Fibroblast of mammary gland (primary cell): ENCODE measurements around the gene SAYSD1.

Source experiments
- DNase-seq: peaks from one replicate; pipeline ENCODE4 v3.0.0-alpha.2; 2010; ENCODE audit warnings: low read depth
- H3K4me3 ChIP-seq: 2 replicates; pipeline ENCODE4 v1.5.1; 2011; ENCODE audit warnings: low read depth, mild to moderate bottlenecking, low read length, moderate library complexity; ENCODE audit not compliant: control insufficient read depth
- CTCF ChIP-seq: conservative IDR thresholded peaks from 2 replicates; pipeline ENCODE4 v1.5.1; 2011; ENCODE audit warnings: low read depth, low read length, inconsistent platforms; ENCODE audit not compliant: control insufficient read depth, insufficient read depth

SAYSD1 gene

GRCh38 chr6:39090036-39090435, 24.9 kb downstream of the SAYSD1 start:
- H3K4me3 ChIP-seq: no peak overlapping the region
- DNase-seq: no peak
- no peak for TF ChIP-seq CTCF

DNA sequence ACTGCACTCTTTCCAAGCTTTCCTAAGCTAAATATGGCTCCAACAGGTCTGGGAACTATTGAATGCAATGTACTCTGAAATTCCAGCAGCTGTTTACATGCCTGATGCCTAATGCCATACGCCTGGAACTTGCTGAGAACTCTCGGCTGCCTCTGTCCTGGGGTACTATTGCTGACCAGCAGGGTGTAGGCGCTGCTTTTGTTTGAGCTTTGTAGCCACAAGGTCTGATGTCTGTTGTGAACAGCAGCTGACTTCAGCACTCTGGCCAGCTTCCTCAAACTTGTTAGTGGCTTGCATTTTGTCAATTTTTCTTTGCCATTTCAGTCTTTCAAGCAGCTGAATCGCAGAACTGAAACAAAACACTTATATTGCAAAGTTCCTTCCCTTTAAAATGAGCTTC, 26.7 kb downstream of the SAYSD1 start:
- peak; percentile 36 for TF ChIP-seq CTCF
- DNase-seq: peak; percentile 43
- no peak overlapping the region for H3K4me3 ChIP-seq

GRCh38 chr6:39087197-39087596, 27.8 kb downstream of the SAYSD1 start:
- H3K4me3 ChIP-seq: no peak overlapping the region
- DNase-seq: no peak
- TF ChIP-seq CTCF: no peak

- DNase-seq: no peak
- no peak for TF ChIP-seq CTCF
- H3K4me3 ChIP-seq: no peak overlapping the region
These were observed 28.3 kb downstream of the SAYSD1 start for GRCh38 chr6:39086711-39087110.

DNA sequence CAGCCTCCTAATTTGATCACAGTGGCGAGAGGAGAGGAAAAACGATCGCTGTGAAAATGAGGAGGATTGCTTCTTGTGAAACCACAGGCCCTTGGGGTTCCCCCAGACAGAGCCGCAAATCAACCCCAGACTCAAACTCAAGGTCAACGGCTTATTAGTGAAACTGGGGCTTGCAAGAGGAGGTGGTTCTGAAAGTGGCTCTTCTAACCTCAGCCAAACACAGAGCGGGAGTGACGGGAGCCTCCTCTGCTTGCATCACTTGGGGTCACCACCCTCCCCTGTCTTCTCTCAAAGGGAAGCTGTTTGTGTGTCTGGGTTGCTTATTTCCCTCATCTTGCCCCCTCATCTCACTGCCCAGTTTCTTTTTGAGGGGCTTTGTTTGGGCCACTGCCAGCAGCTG, 28.7 kb downstream of the SAYSD1 start:
- no peak overlapping the region for H3K4me3 ChIP-seq
- no peak for TF ChIP-seq CTCF
- no peak for DNase-seq

- DNase-seq: no peak
- no peak for TF ChIP-seq CTCF
- no peak overlapping the region for H3K4me3 ChIP-seq
These were observed 29.7 kb downstream of the SAYSD1 start for GRCh38 chr6:39085129-39085797.

GRCh38 chr6:39084506-39084905, 30.5 kb downstream of the SAYSD1 start:
- no peak overlapping the region for H3K4me3 ChIP-seq
- DNase-seq: no peak
- no peak for TF ChIP-seq CTCF
